Stimulated activated naive CD8-positive, alpha-beta T cell treated with anti-CD3 and anti-CD28 coated beads, Interleukin-15, Interleukin-2, amounts not matched to agents 100 ng/mL and 50 ng/mL, for 24 hours (primary cell): Measurements from ENCODE around the gene HIGD1A.

Source experiments
- H3K27ac Mint-ChIP-seq: one replicate; pipeline ENCODE4 v1.8.0; 2021; ENCODE audit warnings: mild to moderate bottlenecking, mixed read lengths
- H3K27me3 Mint-ChIP-seq: one replicate; pipeline ENCODE4 v1.8.0; 2021; ENCODE audit warnings: mixed read lengths
- H3K36me3 Mint-ChIP-seq: one replicate; pipeline ENCODE4 v1.8.0; 2021; ENCODE audit warnings: low read depth, mixed read lengths
- H3K4me1 Mint-ChIP-seq: one replicate; pipeline ENCODE4 v1.8.0; 2021; ENCODE audit warnings: low read depth, mixed read lengths
- H3K4me3 Mint-ChIP-seq: one replicate; pipeline ENCODE4 v1.8.0; 2021; ENCODE audit warnings: mild to moderate bottlenecking, mixed read lengths
- H3K9me3 Mint-ChIP-seq: one replicate; pipeline ENCODE4 v1.8.0; 2021; ENCODE audit warnings: mixed read lengths

HIGD1A gene

DNA sequence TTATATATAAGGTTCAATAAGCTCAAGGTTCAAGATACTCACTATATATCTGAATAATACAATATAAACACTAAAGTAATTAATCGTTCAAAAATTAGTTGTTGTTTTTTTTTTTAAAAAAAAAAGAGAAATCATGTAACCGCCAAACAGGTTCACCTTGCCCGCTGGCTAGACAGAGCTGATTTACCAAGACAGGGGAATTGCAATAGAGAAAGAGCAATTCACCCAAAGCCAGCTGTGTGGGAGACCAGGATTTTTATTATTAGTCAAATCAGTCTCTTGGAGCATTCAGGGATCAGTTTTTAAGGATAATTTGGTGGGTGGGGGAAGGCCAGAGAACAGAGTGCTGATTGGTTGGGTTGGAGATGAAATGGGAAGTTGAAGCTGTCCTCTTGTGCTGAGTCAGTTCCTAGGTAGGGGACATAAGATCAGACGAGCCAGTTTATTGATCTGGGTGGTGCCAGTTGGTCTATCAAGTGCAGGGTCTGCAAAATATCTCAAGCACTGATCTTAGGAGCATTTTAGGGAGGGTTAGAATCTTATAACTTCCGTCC, 7.9 kb downstream of the HIGD1A start:
- peaks cover 39% of the 10 kb centered on the region for H3K36me3 Mint-ChIP-seq
- peaks cover 31% of the 10 kb centered on the region for H3K4me1 Mint-ChIP-seq
- H3K27me3 Mint-ChIP-seq = no peaks in the 10 kb centered on the region
- H3K4me3 Mint-ChIP-seq = no peak overlapping the region
- no peaks in the 10 kb centered on the region for H3K9me3 Mint-ChIP-seq
- H3K27ac Mint-ChIP-seq = no peak overlapping the region

- Mint-ChIP-seq H3K4me3 (no peak overlapping the region), H3K36me3 (peaks cover 37% of the 10 kb centered on the region), H3K9me3 (no peaks in the 10 kb centered on the region), H3K27ac (no peak overlapping the region), H3K4me1 (peaks cover 24% of the 10 kb centered on the region), H3K27me3 (no peaks in the 10 kb centered on the region)
Measured at GRCh38 chr3:42795621-42796181, 8.6 kb downstream of the HIGD1A start.

- Mint-ChIP-seq H3K9me3 (no peaks in the 10 kb centered on the region), H3K4me3 (no peak overlapping the region), H3K27me3 (no peaks in the 10 kb centered on the region), H3K27ac (no peak overlapping the region), H3K4me1 (peaks cover 5% of the 10 kb centered on the region), H3K36me3 (peaks cover 35% of the 10 kb centered on the region)
Measured at GRCh38 chr3:42790714-42791229, 13.5 kb downstream of the HIGD1A start.

DNA sequence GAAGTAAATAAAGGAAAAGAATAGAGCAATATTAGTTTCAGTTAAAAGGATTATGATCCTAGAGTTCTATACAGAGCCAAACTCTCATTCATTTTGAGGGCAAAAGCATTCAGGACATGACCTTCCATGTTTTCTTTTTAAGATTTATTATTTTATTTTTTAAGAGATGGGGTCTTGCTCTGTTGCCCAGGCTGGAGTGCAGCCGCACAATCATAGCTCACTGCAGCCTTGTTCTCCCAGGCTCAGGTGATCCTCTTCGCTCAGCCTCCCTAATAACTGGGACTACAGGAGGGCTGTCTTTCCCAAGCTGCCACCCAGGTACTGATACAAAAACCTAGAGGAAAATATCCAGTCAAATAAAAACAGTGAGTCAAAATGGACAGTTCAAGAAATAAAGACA, 17.7 kb downstream of the HIGD1A start:
- no peaks in the 10 kb centered on the region for H3K4me1 Mint-ChIP-seq
- H3K27me3 Mint-ChIP-seq = no peaks in the 10 kb centered on the region
- no peak overlapping the region for H3K4me3 Mint-ChIP-seq
- peaks cover 40% of the 10 kb centered on the region for H3K36me3 Mint-ChIP-seq
- no peaks in the 10 kb centered on the region for H3K9me3 Mint-ChIP-seq
- H3K27ac Mint-ChIP-seq = no peak overlapping the region

- Mint-ChIP-seq H3K27ac (no peak overlapping the region), H3K27me3 (no peaks in the 10 kb centered on the region), H3K36me3 (peaks cover 38% of the 10 kb centered on the region)
Measured at GRCh38 chr3:42786212-42786611, 18.1 kb downstream of the HIGD1A start.

GRCh38 chr3:42780892-42781700, 23.2 kb downstream of the HIGD1A start:
- H3K9me3 Mint-ChIP-seq = no peaks in the 10 kb centered on the region
- no peak overlapping the region for H3K27ac Mint-ChIP-seq
- no peak overlapping the region for H3K4me3 Mint-ChIP-seq
- H3K27me3 Mint-ChIP-seq = no peaks in the 10 kb centered on the region
- peaks cover 28% of the 10 kb centered on the region for H3K36me3 Mint-ChIP-seq
- no peaks in the 10 kb centered on the region for H3K4me1 Mint-ChIP-seq

More at GRCh38 chr3:42786212-42786611, 18.1 kb downstream of the HIGD1A start:
- Mint-ChIP-seq H3K9me3 (no peaks in the 10 kb centered on the region), H3K4me3 (no peak overlapping the region), H3K4me1 (no peaks in the 10 kb centered on the region)

DNA sequence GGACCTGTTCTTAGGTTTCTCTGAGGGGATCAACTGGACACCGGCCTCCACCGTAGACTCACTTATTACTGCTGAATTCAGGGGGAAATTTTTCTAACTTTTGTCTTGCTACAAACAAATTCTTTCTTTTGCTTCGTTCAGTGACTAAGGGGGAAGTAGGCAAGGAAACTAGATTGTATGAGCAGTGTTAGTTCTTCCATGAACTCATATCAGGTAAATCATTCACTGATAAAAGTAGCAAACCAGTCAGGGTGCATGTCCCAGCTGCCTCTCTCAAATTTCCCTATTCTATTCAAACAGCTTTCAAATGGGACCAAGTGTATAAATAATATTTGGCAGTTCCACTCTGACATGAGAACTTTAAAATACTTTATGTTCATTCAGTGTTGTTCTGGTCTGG, 23.9 kb downstream of the HIGD1A start:
- no peak overlapping the region for H3K4me3 Mint-ChIP-seq
- H3K4me1 Mint-ChIP-seq = no peaks in the 10 kb centered on the region
- H3K36me3 Mint-ChIP-seq = peaks cover 21% of the 10 kb centered on the region
- H3K9me3 Mint-ChIP-seq = no peaks in the 10 kb centered on the region
- no peaks in the 10 kb centered on the region for H3K27me3 Mint-ChIP-seq
- no peak overlapping the region for H3K27ac Mint-ChIP-seq

- H3K4me1 Mint-ChIP-seq = peaks cover 2% of the 10 kb centered on the region
- no peak overlapping the region for H3K4me3 Mint-ChIP-seq
- peaks cover 17% of the 10 kb centered on the region for H3K36me3 Mint-ChIP-seq
- no peaks in the 10 kb centered on the region for H3K27me3 Mint-ChIP-seq
- H3K9me3 Mint-ChIP-seq = no peaks in the 10 kb centered on the region
- no peak overlapping the region for H3K27ac Mint-ChIP-seq
Measured at GRCh38 chr3:42778644-42779043, 25.6 kb downstream of the HIGD1A start.

DNA sequence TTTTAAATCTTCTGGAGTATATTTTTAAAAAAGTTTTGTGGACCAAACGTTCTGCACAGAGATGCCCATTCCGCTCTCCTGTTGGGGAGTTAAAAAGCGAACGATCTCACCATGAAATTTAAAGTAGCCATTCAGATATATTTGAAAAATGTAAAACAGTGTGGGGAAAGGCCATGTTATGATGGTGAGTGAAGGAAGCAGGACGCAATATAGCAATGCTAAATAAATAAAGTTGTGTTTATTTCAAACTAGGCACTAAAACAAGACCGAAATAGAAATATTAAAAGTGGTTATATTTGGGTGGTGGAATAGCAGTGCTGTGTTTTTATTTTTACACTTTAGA, 30.9 kb downstream of the HIGD1A start:
- Mint-ChIP-seq H3K9me3 (no peaks in the 10 kb centered on the region), H3K27me3 (no peaks in the 10 kb centered on the region), H3K27ac (peak overlapping the region; percentile 90), H3K4me1 (peaks cover 15% of the 10 kb centered on the region), H3K36me3 (no peaks in the 10 kb centered on the region), H3K4me3 (peak overlapping the region; percentile 90)

DNA sequence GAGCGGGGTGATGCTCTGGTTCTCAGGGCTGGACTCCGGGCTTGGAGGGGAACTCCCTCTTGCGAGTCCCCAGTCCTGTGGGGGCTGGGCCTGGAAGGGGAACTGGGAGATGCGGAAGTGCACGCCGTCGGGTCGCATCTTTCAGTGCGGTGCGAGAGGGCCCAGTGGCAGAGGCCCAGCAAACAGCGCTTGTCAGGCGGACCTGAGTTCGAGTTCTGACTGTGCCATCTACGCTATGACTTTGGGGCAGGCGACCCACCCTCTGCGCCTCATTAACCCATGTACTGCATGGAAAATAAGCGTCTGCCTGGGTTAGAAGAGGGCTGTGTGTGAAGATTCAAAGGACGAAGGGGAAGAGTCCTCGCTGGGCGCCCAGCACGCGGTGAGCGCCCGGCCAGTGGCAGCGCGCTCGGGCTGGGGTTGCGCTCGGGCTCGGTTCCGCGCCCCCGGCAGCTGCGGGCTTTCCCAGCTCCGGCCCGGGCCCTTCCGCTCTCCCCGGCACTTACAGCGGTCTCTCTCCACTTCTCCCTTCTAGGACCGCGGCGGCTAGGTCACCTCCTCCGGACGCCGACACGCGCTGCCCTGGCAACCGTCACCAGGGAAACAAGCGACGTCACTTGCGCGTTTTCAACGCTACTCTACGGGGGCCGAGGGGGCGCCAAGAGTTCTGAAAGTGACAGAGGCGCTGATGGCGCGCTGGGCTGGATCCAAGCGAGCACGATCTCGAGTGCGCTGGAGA, 31.5 kb downstream of the HIGD1A start, which contains the start of gene CCDC13:
Gene CCDC13 (minus strand): TSS at position 584 of the 739 bp plus-strand sequence. CDS start 14,908 bp downstream, outside the sequence.
- peaks cover 15% of the 10 kb centered on the region for H3K4me1 Mint-ChIP-seq
- H3K27me3 Mint-ChIP-seq = no peaks in the 10 kb centered on the region
- H3K36me3 Mint-ChIP-seq = no peaks in the 10 kb centered on the region
- H3K27ac Mint-ChIP-seq = peak within 1 kb of the TSS; percentile 90
- H3K9me3 Mint-ChIP-seq = no peaks in the 10 kb centered on the region
- H3K4me3 Mint-ChIP-seq = peak within 1 kb of the TSS; percentile 90

- no peak overlapping the region for H3K4me3 Mint-ChIP-seq
Measured at GRCh38 chr3:42771271-42771670, 33.0 kb downstream of the HIGD1A start.

DNA sequence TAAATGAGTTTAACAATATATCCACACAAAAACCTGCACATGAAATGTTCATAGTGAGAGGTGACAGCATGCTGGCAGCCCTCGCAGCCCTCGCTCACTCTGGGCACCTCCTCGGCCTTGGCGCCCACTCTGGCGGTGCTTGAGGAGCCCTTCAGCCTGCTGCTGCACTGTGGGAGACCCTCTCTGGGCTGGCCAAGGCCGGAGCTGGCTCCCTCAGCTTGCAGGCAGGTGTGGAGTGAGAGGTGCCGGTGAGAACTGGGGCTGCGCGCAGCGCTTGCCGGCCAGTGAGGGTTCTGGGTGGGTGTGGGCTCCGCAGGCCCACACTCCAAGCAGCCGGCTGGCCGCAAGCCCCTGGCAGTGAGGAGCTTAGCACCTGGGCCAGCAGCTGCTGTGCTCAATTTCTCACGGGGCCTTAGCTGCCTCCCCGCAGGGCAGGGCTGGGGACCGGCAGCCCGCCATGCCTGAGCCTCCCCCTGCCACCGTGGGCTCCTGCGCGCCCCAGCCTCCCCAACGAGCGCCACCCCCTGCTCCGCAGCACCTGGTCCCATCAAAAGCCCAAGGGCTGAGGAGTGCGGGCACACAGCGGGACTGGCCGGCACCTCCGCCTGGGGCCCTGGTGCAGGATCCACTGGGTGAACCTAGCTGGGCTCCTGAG, 34.7 kb downstream of the HIGD1A start:
- Mint-ChIP-seq H3K27me3 (no peaks in the 10 kb centered on the region), H3K27ac (no peak overlapping the region), H3K4me3 (no peak overlapping the region), H3K4me1 (peaks cover 15% of the 10 kb centered on the region), H3K36me3 (no peaks in the 10 kb centered on the region), H3K9me3 (no peaks in the 10 kb centered on the region)

More at GRCh38 chr3:42771271-42771670, 33.0 kb downstream of the HIGD1A start:
- Mint-ChIP-seq H3K9me3 (no peaks in the 10 kb centered on the region), H3K27ac (no peak overlapping the region), H3K36me3 (no peaks in the 10 kb centered on the region), H3K27me3 (no peaks in the 10 kb centered on the region), H3K4me1 (peaks cover 15% of the 10 kb centered on the region)

GRCh38 chr3:42764561-42765295, 39.6 kb downstream of the HIGD1A start:
- Mint-ChIP-seq H3K4me3 (no peak overlapping the region), H3K9me3 (no peaks in the 10 kb centered on the region), H3K27ac (no peak overlapping the region), H3K27me3 (no peaks in the 10 kb centered on the region), H3K4me1 (no peaks in the 10 kb centered on the region), H3K36me3 (no peaks in the 10 kb centered on the region)

DNA sequence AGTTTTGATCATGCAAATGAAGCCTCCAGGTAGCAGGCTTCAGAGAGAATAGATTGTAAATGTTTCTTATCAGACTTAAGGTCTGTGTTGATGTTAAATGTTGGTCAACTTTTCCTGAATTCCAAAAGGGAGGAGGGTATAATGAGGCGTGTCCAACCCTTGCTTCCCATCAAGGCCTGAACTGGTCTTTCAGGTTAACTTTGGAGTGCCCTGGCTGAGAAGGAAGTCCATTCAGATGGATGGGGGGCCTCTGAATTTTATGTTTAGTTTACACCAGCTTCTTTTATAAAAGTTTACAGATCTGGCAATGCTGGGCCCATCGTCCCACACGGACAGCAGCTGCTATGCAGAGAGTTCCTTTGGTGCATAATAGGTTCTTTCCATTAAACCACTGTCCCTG, 40.2 kb downstream of the HIGD1A start:
- no peak overlapping the region for H3K27ac Mint-ChIP-seq

More for the DNA sequence above, 40.2 kb downstream of the HIGD1A start:
- Mint-ChIP-seq H3K36me3 (no peaks in the 10 kb centered on the region), H3K4me3 (no peak overlapping the region), H3K27me3 (no peaks in the 10 kb centered on the region), H3K4me1 (no peaks in the 10 kb centered on the region), H3K9me3 (no peaks in the 10 kb centered on the region)
